ENCODE results near the gene SNX32. TPM values are rescaled to one million over a fixed set of nuclear protein-coding genes. Genes with fewer than 3 reads are reported as not detected.

Gene SNX32
- polyA plus RNA-seq, 3 donors, result 1.3 to 2.7 (median 1.6) TPM

GRCh38 chr11:65854852-65855837, 21.4 kb downstream of the SNX32 start:
- no peak for DNase-seq (ENCODE audit: low read depth in 3 of 3, low spot score in 2 of 3)

- no peak for DNase-seq (ENCODE audit: low read depth in 3 of 3, low spot score in 2 of 3)
Measured at GRCh38 chr11:65855927-65856363, 22.2 kb downstream of the SNX32 start.

GRCh38 chr11:65856689-65857499, 23.1 kb downstream of the SNX32 start:
- no peak for DNase-seq (ENCODE audit: low read depth in 3 of 3, low spot score in 2 of 3)

GRCh38 chr11:65857500-65857852, 23.7 kb downstream of the SNX32 start:
- no peak for DNase-seq (ENCODE audit: low read depth in 3 of 3, low spot score in 2 of 3)

GRCh38 chr11:65857853-65858680, 24.3 kb downstream of the SNX32 start, which contains the start of gene CFL1:
Gene CFL1, minus strand, starts transcription at chr11:65858180. Its CDS starts 81 bp downstream, at chr11:65858099.
- peak; percentile 86 to 92 (median 90) for DNase-seq (ENCODE audit: low read depth in 3 of 3, low spot score in 2 of 3)

GRCh38 chr11:65858681-65859087, 24.9 kb downstream of the SNX32 start:
- no peak for DNase-seq (ENCODE audit: low read depth in 3 of 3, low spot score in 2 of 3)

GRCh38 chr11:65859095-65859811, 25.5 kb downstream of the SNX32 start:
- peak; percentile 88 to 96 (median 95) for DNase-seq (ENCODE audit: low read depth in 3 of 3, low spot score in 2 of 3)

- no peak for DNase-seq (ENCODE audit: low read depth in 3 of 3, low spot score in 2 of 3)
Measured at GRCh38 chr11:65859812-65860277, 26.1 kb downstream of the SNX32 start.

GRCh38 chr11:65860278-65861164, 26.8 kb downstream of the SNX32 start, which contains the start of gene MUS81:
Gene MUS81, plus strand, starts transcription at chr11:65860433. Its CDS starts 321 bp downstream, at chr11:65860754.
- DNase-seq (ENCODE audit: low read depth in 3 of 3, low spot score in 2 of 3), result peak; percentile 90 to 93 (median 92)

GRCh38 chr11:65861165-65861505, 27.4 kb downstream of the SNX32 start:
- no peak for DNase-seq (ENCODE audit: low read depth in 3 of 3, low spot score in 2 of 3)

- no peak for DNase-seq (ENCODE audit: low read depth in 3 of 3, low spot score in 2 of 3)
Measured at GRCh38 chr11:65861533-65862183, 27.9 kb downstream of the SNX32 start.

GRCh38 chr11:65862191-65862735, 28.5 kb downstream of the SNX32 start:
- DNase-seq (ENCODE audit: low read depth in 3 of 3, low spot score in 2 of 3), result no peak

GRCh38 chr11:65862941-65863888, 29.5 kb downstream of the SNX32 start:
- DNase-seq (ENCODE audit: low read depth in 3 of 3, low spot score in 2 of 3), result no peak

- DNase-seq (ENCODE audit: low read depth in 3 of 3, low spot score in 2 of 3), result no peak
Measured at GRCh38 chr11:65863889-65864705, 30.3 kb downstream of the SNX32 start.

- no peak for DNase-seq (ENCODE audit: low read depth in 3 of 3, low spot score in 2 of 3)
Measured at GRCh38 chr11:65864706-65865471, 31.1 kb downstream of the SNX32 start.

All from right renal cortex interstitium (tissue), 3 donors.